ENCODE data around the gene DGKH.
A peak's percentile ranks its signal among the peaks of the same experiment; 100 is the strongest.

DNA sequence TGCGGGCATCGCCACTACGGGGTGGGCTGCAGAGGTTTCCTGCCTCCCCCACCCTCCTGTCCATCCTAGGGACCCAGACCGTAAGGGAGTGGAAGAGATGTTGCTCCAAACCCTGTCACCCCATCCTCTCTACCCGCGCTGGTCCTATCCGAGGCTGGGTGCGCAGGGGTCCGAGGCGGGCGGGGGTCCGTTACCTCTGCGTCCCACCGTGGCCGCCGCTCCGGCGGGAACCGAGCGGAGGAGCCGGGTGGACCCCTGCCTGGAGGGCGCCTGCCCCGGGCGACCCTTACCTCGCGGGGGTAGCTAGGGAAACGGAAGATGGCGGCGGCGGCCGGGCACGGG, at the start of gene DGKH:
- TF ChIP-seq TAF1 (IDR thresholded peaks at IDR 0.05; ENCODE audit: low read depth, low read length) (peak; percentile 20; the same call in 1 of the 2 replicates), POLR2A (IDR thresholded peaks at IDR 0.05; ENCODE audit: low read depth, low read length) (no peak), POLR2AphosphoS5 (IDR thresholded peaks at IDR 0.05; ENCODE audit: low read depth, low read length) (no peak)
